Activated gamma-delta T cell treated with Interleukin-2 at 50 U/mL for 16 hours (primary cell): Measurements from ENCODE around the gene CD74.

ENCODE experiments used
- DNase-seq: peaks from one replicate; pipeline ENCODE4 v3.0.0-alpha.2; 2020

The CD74 gene

GRCh38 chr5:150409638-150410523 is 2.8 kb downstream of the CD74 start:
- DNase-seq = peak; percentile 34

GRCh38 chr5:150408231-150408943 is 4.3 kb downstream of the CD74 start:
- no peak for DNase-seq

DNA sequence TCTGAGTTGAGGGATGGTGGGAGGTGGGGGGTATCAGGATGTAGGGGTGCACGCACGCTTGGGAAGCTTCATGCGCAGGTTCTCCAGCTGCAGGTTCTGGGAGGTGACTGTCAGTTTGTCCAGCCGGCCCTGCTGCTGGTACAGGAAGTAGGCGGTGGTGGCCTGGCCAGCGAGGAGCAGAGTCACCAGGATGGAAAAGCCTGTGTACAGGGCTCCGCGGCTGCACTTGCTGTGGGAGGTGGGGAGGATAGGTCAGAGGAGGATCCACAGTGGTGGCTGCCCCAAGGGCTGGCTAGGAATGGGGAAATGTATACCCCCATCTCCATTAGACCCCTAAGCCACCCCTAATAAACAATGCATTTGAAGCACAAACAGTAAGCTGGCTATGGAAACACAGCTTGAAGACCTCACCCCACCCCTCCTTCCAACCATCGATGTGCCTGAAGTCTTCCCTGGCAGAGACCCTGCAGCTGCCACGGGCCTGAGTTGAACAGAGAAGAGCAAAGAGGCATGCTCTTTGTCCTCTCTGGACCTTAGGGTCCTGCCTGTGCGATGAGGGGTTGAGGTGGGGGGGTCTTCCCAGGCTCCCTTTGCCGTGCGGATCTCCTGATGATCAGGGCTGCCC is 5.5 kb downstream of the CD74 start:
- DNase-seq = no peak

GRCh38 chr5:150406723-150407095 is 6.0 kb downstream of the CD74 start:
- DNase-seq = no peak

DNA sequence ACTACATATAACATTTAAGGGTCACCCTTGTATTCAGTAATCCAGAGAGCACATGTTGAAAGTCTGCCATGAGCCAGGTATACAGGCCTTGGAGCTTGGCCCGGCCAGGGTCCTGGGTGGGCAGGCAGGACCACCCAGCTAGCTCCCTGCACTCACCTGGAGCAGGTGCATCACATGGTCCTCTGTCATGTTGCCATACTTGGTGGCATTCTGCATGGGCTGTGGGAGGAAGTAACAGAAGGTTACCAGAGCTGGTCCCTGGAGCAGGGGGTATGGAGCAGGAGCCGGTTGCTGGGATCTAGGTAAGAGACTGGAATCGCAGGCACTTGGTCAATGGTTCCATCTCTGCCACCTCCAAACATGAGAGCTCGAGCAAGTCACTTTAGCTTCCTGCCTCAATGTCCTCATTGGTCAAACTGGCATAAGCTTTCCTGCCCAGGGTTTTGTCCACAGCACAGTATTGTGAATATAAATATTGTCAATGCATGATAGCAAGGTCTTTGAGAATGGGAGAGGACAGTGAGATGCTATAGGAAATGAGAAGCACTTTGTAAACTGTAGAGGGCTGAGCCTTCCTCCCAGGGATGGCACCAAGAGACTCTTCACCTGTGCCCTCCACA is 6.5 kb downstream of the CD74 start:
- DNase-seq = no peak

DNA sequence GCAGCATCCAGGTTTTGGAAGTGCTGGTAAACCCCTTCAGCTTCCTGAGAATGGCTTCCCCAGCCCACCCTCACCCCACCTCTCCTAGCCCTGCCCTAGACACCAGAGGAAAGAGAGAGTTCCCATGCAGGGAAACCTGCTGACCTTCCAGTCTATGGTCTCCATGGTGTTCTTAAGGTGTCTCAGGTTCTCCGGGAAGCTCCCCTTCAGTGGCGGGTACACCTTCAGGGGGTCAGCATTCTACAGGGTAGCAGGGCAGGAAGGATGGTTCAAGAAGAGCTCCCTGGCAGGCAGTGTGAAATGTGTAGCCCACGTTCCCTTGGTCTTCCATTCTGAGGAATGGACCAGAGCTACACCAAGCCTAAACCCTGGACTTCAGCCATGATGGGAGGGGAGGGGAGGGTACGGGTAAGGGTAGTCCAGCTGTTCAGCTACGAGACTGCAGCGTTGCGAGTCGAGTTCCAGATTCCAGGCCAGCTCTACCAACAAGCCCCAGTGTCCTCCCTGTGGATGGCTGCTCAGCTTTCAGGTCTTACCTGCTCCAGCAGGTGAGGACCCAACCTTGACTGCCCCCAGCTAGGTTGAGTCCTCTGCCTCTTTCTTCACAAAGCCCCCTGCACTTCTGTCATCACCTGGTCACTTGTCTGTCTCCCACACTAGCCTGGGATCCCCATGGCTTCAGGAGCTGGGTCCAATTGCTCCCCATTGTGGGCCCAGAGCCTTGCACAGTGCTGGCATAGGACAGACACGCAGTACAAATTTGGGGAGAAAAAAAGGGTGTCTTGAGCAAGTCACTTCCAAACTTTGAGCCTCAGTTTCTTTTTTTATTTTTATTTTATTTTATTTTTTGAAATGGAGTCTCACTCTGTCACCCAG is 7.5 kb downstream of the CD74 start:
- DNase-seq = no peak

GRCh38 chr5:150404535-150404934 is 8.2 kb downstream of the CD74 start:
- DNase-seq = no peak

- no peak for DNase-seq
Observed at GRCh38 chr5:150404121-150404520, 8.6 kb downstream of the CD74 start.

- DNase-seq = no peak
Observed at GRCh38 chr5:150402901-150403342, 9.8 kb downstream of the CD74 start.

DNA sequence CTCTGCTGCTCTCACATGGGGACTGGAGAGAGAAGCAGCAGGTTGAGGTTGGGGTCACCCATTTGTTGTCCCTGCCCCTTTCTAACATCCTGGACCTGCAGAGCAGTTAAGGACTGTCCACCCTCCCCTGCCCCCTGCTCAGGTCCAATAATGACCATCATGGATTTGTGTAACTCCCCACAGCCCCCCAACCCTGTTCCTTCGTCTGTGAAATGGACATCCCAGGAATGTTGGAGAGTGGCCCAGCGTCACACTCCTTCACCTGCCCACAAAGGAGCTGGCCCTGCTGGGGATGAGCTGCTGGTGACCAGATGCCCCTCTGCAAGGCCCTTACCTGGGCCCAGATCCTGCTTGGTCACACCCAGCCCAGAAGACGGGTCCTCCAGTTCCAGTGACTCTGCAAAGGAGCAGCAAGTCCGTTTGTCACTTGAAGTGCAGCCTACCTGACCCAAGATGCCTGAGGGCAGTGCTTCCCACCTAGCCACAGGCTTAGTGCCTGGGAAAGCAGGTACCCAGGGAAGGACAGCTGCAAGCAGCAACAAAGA is 10.4 kb downstream of the CD74 start:
- no peak for DNase-seq

GRCh38 chr5:150401376-150402228 is 11.1 kb downstream of the CD74 start:
- DNase-seq = no peak

GRCh38 chr5:150401076-150401375 is 11.7 kb downstream of the CD74 start:
- no peak for DNase-seq

GRCh38 chr5:150400316-150401075 is 12.2 kb downstream of the CD74 start:
- no peak for DNase-seq

- DNase-seq = no peak
Observed at GRCh38 chr5:150399524-150400211, 13.0 kb downstream of the CD74 start.

- DNase-seq = no peak
Observed at GRCh38 chr5:150398722-150399523, 13.8 kb downstream of the CD74 start.

DNA sequence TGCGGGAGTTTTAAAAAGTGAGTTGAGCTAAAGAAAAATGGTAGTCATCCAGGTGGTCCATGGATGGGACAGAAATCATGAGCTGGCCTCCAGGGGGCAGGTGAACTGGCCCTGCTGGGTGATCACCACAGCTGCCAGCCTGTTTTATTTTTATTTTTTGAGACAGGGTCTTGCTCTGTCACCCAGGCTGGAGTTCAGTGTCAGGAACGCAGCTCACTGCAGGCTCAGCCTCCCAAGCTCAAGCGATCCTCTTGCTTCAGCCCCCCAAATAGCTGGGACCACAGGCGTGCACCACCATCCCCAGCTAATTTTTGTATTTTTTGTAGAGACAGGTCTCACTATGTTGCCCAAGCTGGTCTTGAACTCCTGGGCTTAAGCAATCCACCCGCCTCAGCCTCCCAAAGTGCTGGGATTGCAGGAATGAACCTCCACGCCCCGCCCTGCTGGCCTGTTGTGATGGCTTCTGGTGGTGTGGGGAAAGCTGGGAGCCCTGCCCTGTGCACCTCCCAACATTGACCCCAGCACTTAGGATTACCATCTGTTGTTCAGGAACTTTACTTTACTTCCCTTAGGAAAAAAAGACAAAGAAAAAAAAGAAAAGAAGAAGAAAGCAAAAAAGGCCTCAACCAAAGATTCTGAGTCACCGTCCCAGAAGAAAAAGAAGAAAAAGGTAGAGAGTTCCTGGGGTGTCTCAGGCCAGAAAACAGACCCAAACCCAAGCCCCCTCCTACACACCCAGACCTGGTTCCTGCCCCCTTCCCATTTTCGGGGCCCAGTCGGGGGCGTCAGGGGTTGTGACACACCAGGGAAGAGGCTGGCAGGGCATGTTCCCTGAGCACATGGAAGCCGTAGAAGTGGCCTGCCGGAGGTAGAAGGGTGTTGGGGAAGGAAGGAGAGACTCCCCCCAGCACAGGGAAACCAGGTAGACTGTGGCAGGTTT is 14.7 kb downstream of the CD74 start:
- no peak for DNase-seq

GRCh38 chr5:150397146-150397781 is 15.4 kb downstream of the CD74 start:
- no peak for DNase-seq
